Inferior parietal cortex (tissue), 1 donor: ENCODE data around the gene GLCE.

Source experiments
- DNase-seq: peaks from one replicate; pipeline ENCODE4 v3.0.0-alpha.2; 2016; ENCODE audit errors: extremely low spot score

GLCE gene

GRCh38 chr15:69319384-69320375, 159.2 kb downstream of the GLCE start:
- no peak for DNase-seq

GRCh38 chr15:69320977-69321554, 160.6 kb downstream of the GLCE start:
- DNase-seq = no peak
